ENCODE results near the gene TNNT3. TPM values are rescaled to one million over a fixed set of nuclear protein-coding genes. Genes with fewer than 3 reads are reported as not detected.

Gene TNNT3
- total RNA-seq, 1 experiment from 2014 or later: not detected

DNA sequence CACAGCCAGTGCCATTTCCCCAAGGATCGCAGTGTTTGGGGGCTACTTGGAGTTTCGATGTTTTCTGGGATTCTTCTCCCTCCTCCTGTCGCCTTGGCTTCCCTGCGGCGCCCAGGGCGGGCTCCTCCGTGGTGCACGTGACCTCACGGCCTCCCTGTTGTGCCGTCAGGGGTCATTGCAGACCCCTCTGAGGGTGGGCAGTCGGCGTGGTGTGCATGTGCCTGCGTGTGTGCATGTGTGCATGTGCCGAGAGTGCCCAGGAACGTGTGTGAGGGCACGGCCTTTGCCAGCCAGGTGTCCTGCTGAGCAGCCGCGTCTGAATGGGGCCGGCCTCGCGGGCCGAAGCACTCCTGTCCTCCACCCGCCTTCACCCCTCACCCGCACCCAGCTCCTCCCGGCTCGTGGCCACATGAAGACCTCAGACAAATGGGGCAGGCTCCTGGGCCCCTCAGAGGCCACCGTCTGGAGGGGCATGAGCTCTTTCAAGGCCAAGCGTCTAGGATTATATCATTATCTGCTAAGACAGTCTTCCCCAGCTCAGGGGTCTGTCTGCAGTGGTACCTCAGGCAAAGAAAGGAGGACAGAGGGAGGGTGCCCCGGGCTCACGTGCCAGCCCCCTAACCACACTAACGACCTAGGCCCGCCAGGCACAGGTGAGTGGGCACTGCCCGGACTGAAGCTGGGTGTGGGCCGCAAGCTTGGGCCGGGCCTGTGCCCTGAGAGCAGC is 18.3 kb downstream of the TNNT3 start:
- Histone ChIP-seq H3K23ac (ENCODE audit: insufficient read length, low read depth, low read length) (no peak overlapping the region), H3T11ph (ENCODE audit: low read length) (no peak overlapping the region), H4K20me1 (ENCODE audit: control insufficient read depth, insufficient read depth, insufficient read length) (no peaks in the 10 kb centered on the region), H3K4me2 (ENCODE audit: insufficient read depth, insufficient read length, low read length) (no peak overlapping the region), H3K9ac (ENCODE audit: extremely low read depth, insufficient read length, low read length) (no peak overlapping the region), H2BK12ac (ENCODE audit: insufficient read length, low read depth, low read length) (no peak overlapping the region), H2BK5ac (ENCODE audit: insufficient read length, low read length) (no peak overlapping the region), H3K23me2 (ENCODE audit: insufficient read length, low read depth, low read length, poor library complexity, severe bottlenecking) (peaks cover 3% of the 10 kb centered on the region), H2BK15ac (ENCODE audit: low read depth, low read length) (no peak overlapping the region), H2BK20ac (ENCODE audit: low read depth, low read length, poor library complexity, severe bottlenecking) (no peak overlapping the region), H3K56ac (ENCODE audit: insufficient read length, low read depth, low read length) (no peak overlapping the region), H4K8ac (replicated peaks; ENCODE audit: insufficient read length, low read depth, low read length) (no peak overlapping the region), H3K18ac (ENCODE audit: insufficient read length, low read depth, low read length) (no peak overlapping the region), H2AFZ (ENCODE audit: low read length) (no peak overlapping the region), H4K91ac (ENCODE audit: insufficient read length, low read depth, low read length) (no peak overlapping the region), H3K79me2 (ENCODE audit: insufficient read depth, low read length) (no peaks in the 10 kb centered on the region), H3K27me3 (ENCODE audit: insufficient read depth, low read length) (no peaks in the 10 kb centered on the region), H3K4ac (ENCODE audit: low read depth, low read length) (no peak overlapping the region), H2BK120ac (ENCODE audit: low read depth, low read length, poor library complexity, severe bottlenecking) (no peak overlapping the region), H3K79me1 (ENCODE audit: insufficient read depth, low read depth, low read length, poor library complexity, severe bottlenecking) (no peaks in the 10 kb centered on the region), H3K4me1 (ENCODE audit: insufficient read depth, low read length) (no peaks in the 10 kb centered on the region), H3K14ac (ENCODE audit: insufficient read depth, low read length) (no peak overlapping the region), H3K27ac (ENCODE audit: insufficient read length, low read depth, low read length) (no peak overlapping the region), H2AK5ac (ENCODE audit: insufficient read length, low read length) (no peak overlapping the region), H3K9me3 (ENCODE audit: control insufficient read depth, low read depth, low read length) (no peaks in the 10 kb centered on the region), H4K5ac (ENCODE audit: insufficient read length, low read depth, low read length) (no peak overlapping the region)
- TF ChIP-seq, protein P1, sequence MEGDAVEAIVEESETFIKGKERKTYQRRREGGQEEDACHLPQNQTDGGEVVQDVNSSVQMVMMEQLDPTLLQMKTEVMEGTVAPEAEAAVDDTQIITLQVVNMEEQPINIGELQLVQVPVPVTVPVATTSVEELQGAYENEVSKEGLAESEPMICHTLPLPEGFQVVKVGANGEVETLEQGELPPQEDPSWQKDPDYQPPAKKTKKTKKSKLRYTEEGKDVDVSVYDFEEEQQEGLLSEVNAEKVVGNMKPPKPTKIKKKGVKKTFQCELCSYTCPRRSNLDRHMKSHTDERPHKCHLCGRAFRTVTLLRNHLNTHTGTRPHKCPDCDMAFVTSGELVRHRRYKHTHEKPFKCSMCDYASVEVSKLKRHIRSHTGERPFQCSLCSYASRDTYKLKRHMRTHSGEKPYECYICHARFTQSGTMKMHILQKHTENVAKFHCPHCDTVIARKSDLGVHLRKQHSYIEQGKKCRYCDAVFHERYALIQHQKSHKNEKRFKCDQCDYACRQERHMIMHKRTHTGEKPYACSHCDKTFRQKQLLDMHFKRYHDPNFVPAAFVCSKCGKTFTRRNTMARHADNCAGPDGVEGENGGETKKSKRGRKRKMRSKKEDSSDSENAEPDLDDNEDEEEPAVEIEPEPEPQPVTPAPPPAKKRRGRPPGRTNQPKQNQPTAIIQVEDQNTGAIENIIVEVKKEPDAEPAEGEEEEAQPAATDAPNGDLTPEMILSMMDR (conservative IDR thresholded peaks at IDR 0.05): no peak
- Mint-ChIP-seq H3K4me3 (no peak overlapping the region), H3K27ac (no peak overlapping the region; a peak in 1 of 7 replicates), H3K27me3 (ENCODE audit: low read depth) (peaks cover 20% of the 10 kb centered on the region), H3K36me3 (ENCODE audit: insufficient read depth in 1 of 3, low read depth in 3 of 3) (no peaks in the 10 kb centered on the region), H3K4me1 (peaks cover 0 to 12% of the 10 kb centered on the region in 2 experiments; a peak in 2 of 4 replicates), H3K9me3 (no peaks in the 10 kb centered on the region; a peak in 1 of 5 replicates)
- WGBS (ENCODE audit: extremely low coverage, insufficient read length, low lambda C conversion rate): no CpG with 5 or more reads among the region's 35 CpGs
- no peak for DNase-seq
